HepG2 (cell line): ENCODE data around the gene FOXS1. TPM values are rescaled to one million over a fixed set of nuclear protein-coding genes. Genes with fewer than 3 reads are reported as not detected.

Source experiments
- AKAP8 ChIP-seq: sonication (generic); formaldehyde crosslinking; IDR thresholded peaks from 2 replicates; pipeline ENCODE4 v1.5.1; 2020; ENCODE audit warnings: mild to moderate bottlenecking, missing genetic modification reagents
- EHMT2 ChIP-seq: fragments of 200-600 bp; sonication (generic); IDR thresholded peaks from 2 replicates; pipeline ENCODE4 v1.7.0; 2017; ENCODE audit warnings: antibody characterized with exemption, low read depth, low read length, borderline replicate concordance
- FOSL2 ChIP-seq: sonication (generic); formaldehyde crosslinking; IDR thresholded peaks from 2 replicates; pipeline ENCODE4 v1.4.0; 2020; ENCODE audit warnings: missing genetic modification reagents
- FOXK2 ChIP-seq: fragments of 450-650 bp; IDR thresholded peaks from 2 replicates; pipeline ENCODE4 v1.6.1; 2016
- HNRNPLL ChIP-seq: fragments of 200-400 bp; formaldehyde crosslinking; IDR thresholded peaks from 2 replicates; pipeline ENCODE4 v1.6.1; 2017; ENCODE audit warnings: mild to moderate bottlenecking, low read depth, low read length; ENCODE audit not compliant: poor library complexity, severe bottlenecking
- HOXA3 ChIP-seq: sonication (generic); formaldehyde crosslinking; IDR thresholded peaks from 2 replicates; pipeline ENCODE4 v1.5.0; 2020; ENCODE audit warnings: missing genetic modification reagents
- KDM2A ChIP-seq: sonication (generic); formaldehyde crosslinking; IDR thresholded peaks from 2 replicates; pipeline ENCODE4 v1.4.0; 2020; ENCODE audit warnings: low read depth, missing genetic modification reagents, borderline replicate concordance
- MATR3 ChIP-seq: sonication (generic); formaldehyde crosslinking; IDR thresholded peaks from 2 replicates; pipeline ENCODE4 v1.4.0; 2020; ENCODE audit warnings: missing genetic modification reagents
- NAIF1 ChIP-seq: sonication (generic); formaldehyde crosslinking; IDR thresholded peaks from 2 replicates; pipeline ENCODE4 v1.5.0; 2020; ENCODE audit warnings: mild to moderate bottlenecking, missing genetic modification reagents, borderline replicate concordance
- NR2F6 ChIP-seq, 2 experiments: IDR thresholded peaks; 2 replicates each; pipeline ENCODE4 v1.6.1; 2016; ENCODE audit warnings: antibody characterized with exemption in 1 of 2, mild to moderate bottlenecking in 1 of 2
- POLR2AphosphoS5 ChIP-seq: IDR thresholded peaks from 2 replicates; pipeline ENCODE4 v1.6.1; 2012; ENCODE audit warnings: low read depth, low read length
- RAD21 ChIP-seq: fragments of 450-650 bp; formaldehyde crosslinking; IDR thresholded peaks from 2 replicates; pipeline ENCODE4 v1.5.0; 2020; ENCODE audit warnings: mild to moderate bottlenecking
- RCOR2 ChIP-seq: IDR thresholded peaks from 2 replicates; pipeline ENCODE4 v1.6.1; 2016; ENCODE audit warnings: missing biosample characterization, missing genetic modification reagents
- RXRB ChIP-seq: IDR thresholded peaks from 2 replicates; pipeline ENCODE4 v1.6.1; 2016; ENCODE audit warnings: borderline replicate concordance, missing genetic modification reagents, missing compliant biosample characterization
- SALL1 ChIP-seq: sonication (generic); formaldehyde crosslinking; IDR thresholded peaks from 2 replicates; pipeline ENCODE4 v1.8.0; 2022; ENCODE audit warnings: mild to moderate bottlenecking, missing genetic modification reagents
- SCMH1 ChIP-seq: sonication (generic); formaldehyde crosslinking; IDR thresholded peaks from 2 replicates; pipeline ENCODE4 v1.9.0; 2021; ENCODE audit warnings: missing genetic modification reagents, mild to moderate bottlenecking, borderline replicate concordance
- TEAD2 ChIP-seq: sonication (generic); formaldehyde crosslinking; IDR thresholded peaks from 2 replicates; pipeline ENCODE4 v1.9.0; 2021; ENCODE audit warnings: missing genetic modification reagents
- TP53 ChIP-seq: sonication (generic); formaldehyde crosslinking; conservative IDR thresholded peaks from 2 replicates; pipeline ENCODE4 v1.4.0; 2020; ENCODE audit warnings: missing genetic modification reagents
- ZFAT ChIP-seq: sonication (generic); formaldehyde crosslinking; conservative IDR thresholded peaks from 2 replicates; pipeline ENCODE4 v1.8.1; 2023; ENCODE audit warnings: missing genetic modification reagents, inconsistent platforms
- ZNF33A ChIP-seq: sonication (generic); formaldehyde crosslinking; IDR thresholded peaks from 2 replicates; pipeline ENCODE4 v1.5.1; 2020; ENCODE audit warnings: missing genetic modification reagents, mild to moderate bottlenecking, moderate library complexity, borderline replicate concordance
- ZNF605 ChIP-seq: sonication (generic); formaldehyde crosslinking; IDR thresholded peaks from 2 replicates; pipeline ENCODE4 v1.8.0; 2022; ENCODE audit warnings: mild to moderate bottlenecking, missing genetic modification reagents
- ZNF616 ChIP-seq: sonication (generic); formaldehyde crosslinking; IDR thresholded peaks from 2 replicates; pipeline ENCODE4 v1.5.0; 2020; ENCODE audit warnings: low read depth, mild to moderate bottlenecking, missing genetic modification reagents
- ZNF672 ChIP-seq: sonication (generic); formaldehyde crosslinking; IDR thresholded peaks from 2 replicates; pipeline ENCODE4 v1.8.1; 2022; ENCODE audit warnings: missing genetic modification reagents
- ZNF761 ChIP-seq: sonication (generic); formaldehyde crosslinking; conservative IDR thresholded peaks from 2 replicates; pipeline ENCODE4 v1.4.0; 2020; ENCODE audit warnings: mild to moderate bottlenecking, missing genetic modification reagents
- polyA plus RNA-seq, 8 experiments: library from polyadenylated mRNA; depleted of rRNA in 3 of 8; stranded (reverse) in 7 of 8; unstranded in 1 of 8; fragments of >200 nt; fragmentation: Illumina TruSeq in 4 of 8; extraction: Trizol in 4 of 8; gene quantifications; 2 replicates each; pipeline versions ENCODE4 v1.2.1 to v1.2.3, GENCODE V29; 2011 to 2016; ENCODE audit warnings: low read depth in 4 of 8, missing spikeins in 1 of 8, mixed read lengths in 1 of 8; ENCODE audit not compliant: insufficient read depth in 1 of 8
- total RNA-seq, 5 experiments: library from RNA; depleted of rRNA; stranded (reverse); fragments of >200 nt; fragmentation: Illumina TruSeq; extraction: Trizol; gene quantifications; 2 replicates each; pipeline ENCODE4 v1.2.3, GENCODE V29; 2016; ENCODE audit warnings: low read depth in 1 of 5
- TF ChIP-seq, protein P1 (sequence below): sonication (generic); formaldehyde crosslinking; IDR thresholded peaks from 2 replicates; pipeline ENCODE4 v1.5.1; 2020; ENCODE audit warnings: missing genetic modification reagents, mild to moderate bottlenecking, borderline replicate concordance
- TF ChIP-seq, protein P2 (sequence below): sonication (generic); formaldehyde crosslinking; IDR thresholded peaks from 2 replicates; pipeline ENCODE4 v1.5.1; 2020; ENCODE audit warnings: mild to moderate bottlenecking, moderate library complexity, missing genetic modification reagents
- TF ChIP-seq, protein P3 (sequence below): sonication (generic); formaldehyde crosslinking; IDR thresholded peaks from 2 replicates; pipeline ENCODE4 v1.4.0; 2020; ENCODE audit warnings: mild to moderate bottlenecking, missing genetic modification reagents
- TF ChIP-seq, protein P4 (sequence below): conservative IDR thresholded peaks from 2 replicates; pipeline ENCODE4 v1.6.1; 2018; ENCODE audit warnings: missing genetic modification reagents

The FOXS1 gene
- total and polyA plus RNA-seq, 2 of the 13 experiments (the other 11 are each of a cell fraction or from before 2014, with no cell fraction given) = not detected

DNA sequence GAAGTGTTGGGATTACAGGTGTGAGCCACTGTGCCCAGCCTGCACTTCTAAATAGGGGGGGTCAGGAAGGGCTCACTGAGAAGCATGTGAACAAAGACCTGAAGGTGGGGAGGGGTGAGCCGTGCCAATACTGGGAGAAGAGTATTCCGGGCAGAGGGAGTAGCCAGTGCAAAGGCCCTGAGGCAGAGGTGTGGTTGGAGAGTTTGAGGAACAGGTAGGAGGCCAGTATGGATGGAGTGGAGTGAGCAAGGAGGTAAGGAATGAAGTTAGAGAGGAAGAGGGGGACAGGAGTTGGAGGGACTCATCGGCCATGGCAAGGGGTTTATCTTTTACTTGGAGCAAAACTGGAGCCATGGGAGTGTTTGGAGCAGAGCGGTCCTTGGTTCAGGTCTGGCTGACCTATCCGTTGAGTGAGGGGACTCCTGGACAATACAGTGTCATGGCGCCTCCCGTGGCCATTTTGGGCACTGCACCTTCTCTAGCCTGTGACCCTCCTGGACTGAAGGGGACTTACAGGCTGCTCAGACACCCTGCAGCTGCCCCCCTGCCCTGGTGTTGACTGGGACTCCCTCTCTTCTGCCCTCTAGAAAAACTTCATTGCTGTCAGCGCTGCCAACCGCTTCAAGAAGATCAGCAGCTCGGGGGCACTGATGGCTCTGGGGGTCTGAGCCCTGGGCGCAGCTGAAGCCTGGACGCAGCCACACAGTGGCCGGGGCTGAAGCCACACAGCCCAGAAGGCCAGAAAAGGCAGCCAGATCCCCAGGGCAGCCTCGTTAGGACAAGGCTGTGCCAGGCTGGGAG, 12.1 kb downstream of the FOXS1 start (continued):
- TF ChIP-seq NAIF1 (CRISPR knock-in tag) (no peak), SCMH1 (CRISPR knock-in tag) (no peak), RAD21 (CRISPR knock-in tag) (peak; percentile 54; the same call in 1 of the 2 replicates), ZNF616 (CRISPR knock-in tag) (no peak), MATR3 (CRISPR knock-in tag) (no peak), TEAD2 (CRISPR knock-in tag) (no peak), AKAP8 (CRISPR knock-in tag) (no peak), ZNF761 (CRISPR knock-in tag) (no peak), ZNF33A (CRISPR knock-in tag) (no peak), EHMT2 (no peak), NR2F6 (IDR thresholded peaks at IDR 0.05) (no peak), NR2F6 (CRISPR knock-in tag; IDR thresholded peaks at IDR 0.05) (no peak), POLR2AphosphoS5 (no peak), HOXA3 (peak; percentile 28; the same call in 1 of the 2 replicates), FOXK2 (no peak), KDM2A (no peak), ZFAT (no peak), HNRNPLL (no peak), ZNF672 (CRISPR knock-in tag) (no peak), TP53 (CRISPR knock-in tag) (no peak), RXRB (CRISPR knock-in tag) (no peak), FOSL2 (CRISPR knock-in tag) (0 out of 2 replicates have a peak, but pooled peaks have one; percentile 13), ZNF605 (CRISPR knock-in tag) (peak; percentile 39; the same call in 1 of the 2 replicates), SALL1 (CRISPR knock-in tag) (0 out of 2 replicates have a peak, but pooled peaks have one; percentile 14), RCOR2 (CRISPR knock-in tag) (no peak)
- TF ChIP-seq, protein P1, sequence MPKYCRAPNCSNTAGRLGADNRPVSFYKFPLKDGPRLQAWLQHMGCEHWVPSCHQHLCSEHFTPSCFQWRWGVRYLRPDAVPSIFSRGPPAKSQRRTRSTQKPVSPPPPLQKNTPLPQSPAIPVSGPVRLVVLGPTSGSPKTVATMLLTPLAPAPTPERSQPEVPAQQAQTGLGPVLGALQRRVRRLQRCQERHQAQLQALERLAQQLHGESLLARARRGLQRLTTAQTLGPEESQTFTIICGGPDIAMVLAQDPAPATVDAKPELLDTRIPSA (CRISPR knock-in tag) = no peak
- TF ChIP-seq, protein P2, sequence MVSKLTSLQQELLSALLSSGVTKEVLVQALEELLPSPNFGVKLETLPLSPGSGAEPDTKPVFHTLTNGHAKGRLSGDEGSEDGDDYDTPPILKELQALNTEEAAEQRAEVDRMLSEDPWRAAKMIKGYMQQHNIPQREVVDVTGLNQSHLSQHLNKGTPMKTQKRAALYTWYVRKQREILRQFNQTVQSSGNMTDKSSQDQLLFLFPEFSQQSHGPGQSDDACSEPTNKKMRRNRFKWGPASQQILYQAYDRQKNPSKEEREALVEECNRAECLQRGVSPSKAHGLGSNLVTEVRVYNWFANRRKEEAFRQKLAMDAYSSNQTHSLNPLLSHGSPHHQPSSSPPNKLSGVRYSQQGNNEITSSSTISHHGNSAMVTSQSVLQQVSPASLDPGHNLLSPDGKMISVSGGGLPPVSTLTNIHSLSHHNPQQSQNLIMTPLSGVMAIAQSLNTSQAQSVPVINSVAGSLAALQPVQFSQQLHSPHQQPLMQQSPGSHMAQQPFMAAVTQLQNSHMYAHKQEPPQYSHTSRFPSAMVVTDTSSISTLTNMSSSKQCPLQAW (CRISPR knock-in tag) = peak; percentile 43; the same call in 1 of the 2 replicates
- TF ChIP-seq, protein P3, sequence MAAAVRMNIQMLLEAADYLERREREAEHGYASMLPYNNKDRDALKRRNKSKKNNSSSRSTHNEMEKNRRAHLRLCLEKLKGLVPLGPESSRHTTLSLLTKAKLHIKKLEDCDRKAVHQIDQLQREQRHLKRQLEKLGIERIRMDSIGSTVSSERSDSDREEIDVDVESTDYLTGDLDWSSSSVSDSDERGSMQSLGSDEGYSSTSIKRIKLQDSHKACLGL (CRISPR knock-in tag) = 0 out of 2 replicates have a peak, but pooled peaks have one; percentile 7
- TF ChIP-seq, protein P4, sequence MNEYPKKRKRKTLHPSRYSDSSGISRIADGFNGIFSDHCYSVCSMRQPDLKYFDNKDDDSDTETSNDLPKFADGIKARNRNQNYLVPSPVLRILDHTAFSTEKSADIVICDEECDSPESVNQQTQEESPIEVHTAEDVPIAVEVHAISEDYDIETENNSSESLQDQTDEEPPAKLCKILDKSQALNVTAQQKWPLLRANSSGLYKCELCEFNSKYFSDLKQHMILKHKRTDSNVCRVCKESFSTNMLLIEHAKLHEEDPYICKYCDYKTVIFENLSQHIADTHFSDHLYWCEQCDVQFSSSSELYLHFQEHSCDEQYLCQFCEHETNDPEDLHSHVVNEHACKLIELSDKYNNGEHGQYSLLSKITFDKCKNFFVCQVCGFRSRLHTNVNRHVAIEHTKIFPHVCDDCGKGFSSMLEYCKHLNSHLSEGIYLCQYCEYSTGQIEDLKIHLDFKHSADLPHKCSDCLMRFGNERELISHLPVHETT (CRISPR knock-in tag) = 0 out of 2 replicates have a peak, but pooled peaks have one; percentile 24
